Left forelimb (tissue), 1 donor: Measurements from ENCODE around the gene SPINT2.
"Not testable (repeated sequence)": the region's sequence is repeated elsewhere in the genome, so short reads cannot be mapped to it uniquely, and the experiment has no call there.

Source experiments
- DNase-seq: peaks from one replicate; pipeline ENCODE4 v3.0.0-alpha.2; 2018; ENCODE audit warnings: low spot score

Gene SPINT2

DNA sequence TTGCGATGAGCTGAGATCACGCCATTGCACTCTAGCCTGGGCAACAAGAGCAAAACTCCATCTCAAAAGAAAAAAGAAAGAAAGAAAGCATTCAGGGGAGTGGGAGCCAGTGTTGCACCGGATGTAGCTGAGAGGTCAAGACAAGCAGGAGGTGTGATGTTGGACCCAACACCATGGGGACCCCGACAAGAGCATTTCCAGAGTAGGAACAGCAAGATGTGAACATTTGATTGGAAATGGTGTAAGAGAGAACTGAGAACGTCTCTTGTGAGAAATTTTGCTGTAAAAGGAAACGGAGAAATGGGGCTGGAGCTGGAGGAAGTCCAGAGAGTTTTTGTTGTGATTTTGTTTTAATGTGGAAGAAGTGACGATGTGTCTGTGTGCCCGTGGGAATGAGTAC is 24.6 kb upstream of the SPINT2 start:
- DNase-seq, result no peak

GRCh38 chr19:38243279-38243673 is 21.1 kb upstream of the SPINT2 start:
- DNase-seq, result no peak

- no peak for DNase-seq
Observed at GRCh38 chr19:38245826-38246498, 18.4 kb upstream of the SPINT2 start.

DNA sequence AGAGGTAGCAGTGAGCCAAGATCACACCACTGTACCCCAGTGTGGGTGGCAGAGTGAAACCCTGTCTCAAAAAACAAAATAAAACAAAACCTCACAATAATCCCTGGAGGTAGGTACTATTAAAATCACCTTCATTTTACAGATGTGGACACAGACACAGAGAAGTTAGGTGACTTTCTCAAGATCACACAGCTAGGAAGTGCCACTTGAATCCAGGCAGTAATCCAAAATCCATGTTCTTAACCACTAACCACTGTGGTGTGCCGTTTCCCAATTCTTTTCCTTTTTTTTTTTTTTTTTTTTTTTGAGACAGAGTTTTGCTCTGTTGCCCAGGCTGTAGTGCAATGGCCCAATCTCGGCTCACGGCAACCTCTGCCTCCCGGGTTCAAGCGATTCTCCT is 17.2 kb upstream of the SPINT2 start:
- DNase-seq, result no peak

DNA sequence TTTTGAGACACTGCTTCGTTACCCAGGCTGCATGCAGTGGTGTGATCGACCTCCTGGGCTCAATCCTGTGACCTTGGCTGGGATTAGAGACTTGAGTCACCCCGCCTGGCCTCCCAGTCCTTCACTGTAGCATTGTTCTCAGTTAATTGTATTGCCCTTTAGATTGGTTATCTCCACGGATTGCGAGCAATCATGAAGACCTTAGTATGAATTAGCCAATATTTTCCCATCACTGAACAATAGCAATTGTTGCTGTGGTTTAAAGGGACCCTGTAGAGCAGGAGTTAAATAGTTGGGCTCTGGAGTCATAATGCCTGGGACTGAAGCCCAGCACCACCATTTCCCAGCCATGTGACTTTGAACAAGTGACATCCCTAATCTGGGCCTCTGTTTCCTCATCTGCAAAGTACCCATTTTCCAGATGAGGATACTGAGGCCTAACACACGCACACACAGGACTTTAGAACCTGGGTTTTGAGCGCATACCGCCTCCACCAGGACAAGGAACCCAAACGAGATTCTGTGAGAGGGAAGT is 16.6 kb upstream of the SPINT2 start:
- no peak for DNase-seq

DNA sequence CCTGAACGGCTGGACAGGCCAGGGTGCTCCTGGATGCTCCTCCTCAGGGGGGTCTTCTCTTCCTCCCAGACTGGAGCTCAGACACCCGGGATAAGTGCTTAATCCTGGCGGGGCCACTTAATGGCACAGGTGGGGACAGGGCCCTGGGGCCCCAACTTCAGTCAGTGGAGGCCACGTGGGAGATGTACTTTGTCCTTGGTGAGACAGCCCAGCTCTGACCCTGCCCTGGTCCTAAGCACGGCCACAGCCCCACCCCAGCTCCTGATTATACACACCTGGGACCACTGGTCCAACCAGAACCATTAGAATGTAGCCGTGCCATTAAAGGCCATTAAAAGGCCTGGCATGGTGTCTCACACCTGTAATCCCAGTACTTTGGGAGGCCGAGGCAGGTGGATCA is 16.0 kb upstream of the SPINT2 start:
- no peak for DNase-seq

DNA sequence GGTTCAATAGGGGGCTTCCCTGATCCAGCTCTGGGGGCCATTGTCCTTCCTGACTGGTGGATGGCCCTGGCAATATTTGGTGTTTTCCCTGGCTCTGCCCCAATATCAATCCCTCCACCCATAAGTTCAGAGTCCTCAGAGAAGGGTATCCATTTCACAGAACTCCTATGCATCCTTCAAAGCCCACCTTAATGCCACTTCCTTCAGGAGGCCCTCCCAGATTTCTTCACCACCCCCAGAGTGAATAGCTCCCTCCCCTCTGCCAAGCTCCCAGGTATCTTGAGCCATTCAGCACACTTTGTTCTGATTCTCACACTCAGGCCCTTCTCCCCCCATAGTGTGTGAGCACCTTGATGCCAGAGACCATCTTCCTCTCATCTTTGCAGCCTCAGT is 13.9 kb upstream of the SPINT2 start:
- DNase-seq, result no peak

DNA sequence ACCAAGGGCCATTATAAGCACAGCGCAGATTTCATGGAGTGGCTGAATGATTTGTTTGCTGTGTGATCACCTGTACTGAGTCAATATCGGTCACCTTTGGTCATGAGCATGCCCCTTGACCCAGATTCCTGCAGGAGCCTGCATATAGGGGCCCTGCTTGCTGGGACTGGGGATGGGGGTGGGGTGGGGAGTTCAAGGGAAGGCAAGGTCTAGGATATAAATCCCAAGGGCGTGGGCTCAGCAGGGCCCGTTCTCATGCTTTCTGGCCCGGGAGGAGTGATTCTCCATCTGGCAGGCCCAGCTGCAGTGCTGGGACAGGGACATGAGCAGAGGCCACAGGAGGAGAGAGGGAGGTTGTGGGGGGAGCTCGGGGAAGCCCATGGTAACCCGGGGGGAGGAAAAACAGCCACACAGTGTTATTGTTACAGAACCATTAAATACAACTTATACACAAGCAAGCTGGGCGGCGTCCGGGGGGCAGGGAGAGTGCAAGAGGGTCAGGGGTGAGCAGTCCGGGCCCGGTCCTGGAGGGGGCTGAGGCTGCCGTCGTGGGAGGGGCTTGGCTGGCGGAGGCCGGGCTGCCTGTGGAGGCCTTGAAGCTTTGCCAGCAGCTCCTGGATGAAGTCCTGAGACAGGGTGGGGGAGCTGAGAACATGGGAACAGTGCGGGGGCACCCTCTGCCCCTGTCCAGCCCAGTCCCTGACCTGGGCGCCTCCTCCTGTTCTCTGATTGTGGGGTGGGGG is 13.4 kb upstream of the SPINT2 start:
- DNase-seq, result peak; percentile 83

DNA sequence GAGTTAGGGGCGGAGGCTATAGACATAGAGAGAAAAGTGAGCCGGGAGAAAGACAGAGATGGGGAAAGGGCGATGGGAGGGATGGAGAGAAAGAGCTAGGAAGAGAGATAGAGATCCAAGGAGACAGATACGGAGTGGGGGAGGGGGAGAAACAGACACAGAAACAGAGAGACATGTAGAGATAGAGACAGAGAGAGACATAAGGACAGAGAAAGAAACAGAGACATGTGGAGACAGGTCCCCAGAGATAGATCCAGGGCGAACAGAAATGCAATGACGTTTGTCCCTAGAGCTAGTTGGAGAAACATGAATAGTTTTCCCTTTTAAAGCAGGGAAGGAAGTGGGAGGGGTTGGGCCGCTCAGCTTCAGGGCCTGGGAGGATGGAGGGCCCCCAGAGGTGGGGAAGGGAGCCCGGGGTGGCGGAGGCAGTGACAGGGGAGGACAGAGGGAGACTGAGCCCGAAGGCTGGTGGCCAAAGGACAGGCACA is 12.8 kb upstream of the SPINT2 start:
- no peak for DNase-seq

DNA sequence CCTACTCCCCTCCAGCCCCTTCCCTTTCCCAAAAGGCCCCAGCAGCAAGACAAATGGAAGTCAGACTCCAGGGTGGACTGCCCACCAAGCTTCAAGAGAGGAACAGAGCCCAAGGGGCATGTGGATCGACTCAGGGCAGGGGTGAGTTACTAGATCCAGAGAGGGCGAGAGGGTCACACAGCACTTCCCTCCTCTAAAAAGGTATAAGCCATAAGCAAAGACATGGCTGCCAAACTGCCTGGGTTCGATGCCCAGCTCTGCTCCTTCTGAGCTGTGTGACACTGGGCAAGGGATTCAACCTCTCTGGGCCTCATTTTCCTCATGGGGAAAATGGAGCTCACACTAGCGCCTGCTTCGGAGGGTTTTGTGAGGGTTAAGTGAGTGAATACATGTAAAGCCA is 12.0 kb upstream of the SPINT2 start:
- no peak for DNase-seq

DNA sequence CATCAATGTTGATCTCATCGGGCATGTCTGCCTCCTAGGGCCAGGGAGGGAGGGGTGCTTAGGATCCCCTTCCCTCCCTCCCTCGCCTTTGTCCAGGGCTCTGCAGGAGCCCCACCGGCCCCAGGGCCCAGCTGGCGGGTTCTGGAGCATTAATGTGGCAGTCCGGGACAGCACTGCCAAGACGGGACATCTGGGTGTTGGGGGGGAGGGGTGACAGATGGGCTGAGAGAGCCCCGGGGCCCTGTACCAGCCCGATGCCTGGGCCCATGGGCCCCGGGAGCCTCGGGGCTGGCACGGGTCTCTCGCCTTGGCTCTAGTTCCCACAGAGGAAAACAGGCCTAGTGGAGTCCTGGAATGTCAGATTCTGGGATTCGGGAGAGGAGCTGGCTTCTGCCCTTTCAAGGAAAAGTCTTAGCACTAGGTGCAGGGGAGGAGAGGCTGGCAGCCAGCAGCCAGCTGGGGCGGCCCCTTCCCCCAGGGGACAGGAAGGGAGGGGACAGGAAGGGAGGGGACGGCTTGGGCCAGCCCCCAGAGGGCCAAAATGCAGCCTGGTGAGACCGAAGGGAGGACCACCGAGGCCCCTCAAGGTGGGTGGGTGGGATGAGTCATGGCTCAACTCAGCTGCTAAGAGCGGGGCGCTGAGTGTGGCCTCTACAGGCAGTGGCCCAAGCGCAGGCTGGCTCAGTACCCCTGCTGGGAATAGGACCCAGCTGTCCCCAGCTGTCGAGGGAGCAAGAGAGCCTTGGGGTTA is 11.3 kb upstream of the SPINT2 start:
- no peak for DNase-seq

DNA sequence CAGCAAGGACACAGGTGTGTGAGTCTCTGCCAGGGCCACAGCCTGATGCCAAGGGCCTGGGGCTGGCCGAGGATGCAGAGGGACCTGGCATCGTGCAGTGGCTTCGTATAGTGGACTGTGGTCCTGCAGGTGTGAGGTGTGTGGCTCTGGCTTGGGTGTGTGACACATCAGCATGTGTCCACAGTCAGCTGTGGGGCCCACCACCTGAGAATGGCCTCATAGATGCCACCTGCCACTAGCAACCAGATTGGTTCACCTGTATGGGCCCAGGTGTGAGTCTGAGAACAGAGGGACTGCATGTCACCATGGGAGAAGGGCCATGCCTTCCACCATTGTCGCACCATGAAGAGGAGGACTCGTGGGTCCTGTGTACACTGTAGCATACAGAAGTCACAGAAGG is 10.6 kb upstream of the SPINT2 start:
- no peak for DNase-seq

DNA sequence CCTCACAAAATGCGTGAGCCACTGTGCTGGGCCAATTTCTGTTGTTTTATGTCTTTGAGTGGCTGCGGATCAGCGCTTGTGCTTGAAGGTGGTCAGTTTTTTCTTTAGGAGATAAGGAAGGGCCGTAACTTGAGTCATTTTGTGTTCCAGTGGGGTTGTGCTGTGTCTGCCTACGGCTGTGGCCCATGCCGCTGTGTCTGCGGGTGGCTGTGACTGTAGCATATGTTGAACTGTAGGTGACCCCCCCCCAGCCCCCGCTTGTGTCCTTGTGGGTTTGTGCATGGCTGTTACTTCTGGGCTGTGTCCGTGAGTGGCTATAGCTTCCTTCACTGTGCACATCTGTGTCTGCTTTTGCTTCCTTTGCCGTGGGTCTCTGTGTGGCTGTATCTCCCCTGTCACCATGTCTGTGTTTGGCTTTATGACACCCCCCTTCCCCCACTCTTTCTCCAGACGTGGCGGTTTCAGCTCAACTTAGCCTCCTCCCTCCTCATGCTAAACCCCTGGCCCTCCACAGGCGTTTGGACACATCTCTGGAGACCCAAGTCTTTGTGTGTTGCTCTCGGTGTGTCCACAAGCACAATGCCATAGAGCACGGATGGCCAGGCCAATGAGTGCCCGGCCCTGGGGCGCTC is 8.9 kb upstream of the SPINT2 start:
- no peak for DNase-seq

GRCh38 chr19:38261942-38262341 is 2.4 kb upstream of the SPINT2 start:
- not testable (repeated sequence) for DNase-seq

GRCh38 chr19:38262585-38263268 is 1.6 kb upstream of the SPINT2 start:
- no peak for DNase-seq

- no peak for DNase-seq
Observed at GRCh38 chr19:38263689-38264485, 486 bp upstream of the SPINT2 start.

- no peak for DNase-seq
Observed at GRCh38 chr19:38265213-38265861, 964 bp downstream of the SPINT2 start.

DNA sequence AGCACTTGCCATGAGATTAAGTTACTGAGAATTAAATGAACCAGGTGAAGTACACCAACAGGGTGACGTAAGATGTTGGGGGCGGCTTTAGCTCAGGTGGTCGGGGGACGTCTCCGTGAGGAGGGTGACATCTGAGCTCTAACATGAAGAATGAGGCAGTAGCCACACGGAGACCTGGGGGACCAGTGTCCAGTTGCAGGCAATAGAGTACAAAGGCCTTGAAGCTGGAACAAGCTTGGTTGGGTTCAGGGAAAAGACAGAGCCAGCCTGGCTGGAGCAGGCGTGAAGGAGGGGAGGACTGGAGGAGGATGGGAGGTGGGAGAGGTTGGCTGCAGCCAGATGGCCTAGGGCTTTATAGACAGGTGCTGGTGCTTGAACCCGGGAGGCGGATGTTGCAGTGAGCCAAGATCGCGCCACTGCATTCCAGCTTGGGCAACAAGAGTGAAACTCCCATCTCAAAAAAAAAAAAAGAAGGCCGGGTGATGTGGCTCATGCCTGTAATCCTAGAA is 1.6 kb downstream of the SPINT2 start:
- no peak for DNase-seq

GRCh38 chr19:38266981-38267597 is 2.7 kb downstream of the SPINT2 start:
- no peak for DNase-seq
